Body of pancreas (tissue), 4 donors: ENCODE measurements around the gene POLA1.

Experiments
- CTCF ChIP-seq, 7 experiments: fragments of 450-650 bp in 4 of 7; fragments of 200-600 bp in 3 of 7; sonication (generic) in 3 of 7; IDR thresholded peaks; one replicate each; pipeline ENCODE4 v1.5.1; 2016 to 2019; ENCODE audit warnings: antibody characterized with exemption in 7 of 7
- POLR2A ChIP-seq, 3 donors: fragments of 450-650 bp; IDR thresholded peaks; one replicate each; pipeline ENCODE4 v1.6.1; 2016; ENCODE audit warnings: antibody characterized with exemption in 3 of 3, mild to moderate bottlenecking in 2 of 3

GRCh38 chrX:24760363-24761000, 66.8 kb downstream of the POLA1 start:
- TF ChIP-seq CTCF (IDR thresholded peaks at IDR 0.05) (no peak), POLR2A (IDR thresholded peaks at IDR 0.05) (no peak)
